Colonic mucosa (tissue), 4 donors: Measurements from ENCODE around the gene DHPS. TPM values are rescaled to one million over a fixed set of nuclear protein-coding genes. Genes with fewer than 3 reads are reported as not detected.
"Not testable (repeated sequence)": the region's sequence is repeated elsewhere in the genome, so short reads cannot be mapped to it uniquely, and the experiment has no call there.

Source experiments
- DNase-seq: peaks from one replicate; pipeline ENCODE4 v3.0.0-alpha.2; 2020
- H3K27ac ChIP-seq: fragments of 200-600 bp; one replicate; pipeline ENCODE4 v1.8.0; 2021
- H3K27me3 ChIP-seq: fragments of 200-600 bp; one replicate; pipeline ENCODE4 v1.8.0; 2021
- H3K36me3 ChIP-seq: fragments of 200-600 bp; one replicate; pipeline ENCODE4 v1.8.0; 2021
- H3K4me1 ChIP-seq: fragments of 200-600 bp; one replicate; pipeline ENCODE4 v1.8.0; 2021; ENCODE audit warnings: mild to moderate bottlenecking
- H3K4me3 ChIP-seq: fragments of 200-600 bp; one replicate; pipeline ENCODE4 v1.8.0; 2021
- H3K9ac ChIP-seq, 2 donors: one replicate each; pipeline ENCODE4 v1.7.0; 2013; ENCODE audit warnings: control low read depth in 2 of 2, low read depth in 2 of 2, low read length in 2 of 2
- H3K9me3 ChIP-seq: fragments of 200-600 bp; one replicate; pipeline ENCODE4 v1.8.0; 2021
- CTCF ChIP-seq: fragments of 200-600 bp; IDR thresholded peaks from one replicate; pipeline ENCODE4 v1.8.0; 2022; ENCODE audit warnings: antibody characterized with exemption, mild to moderate bottlenecking
- intact Hi-C: fragments of 100-400 bp; cut with DNase I; formaldehyde crosslinking; loops from one replicate; pipeline ENCODE4 v1.14.1; 2022
- total RNA-seq, 2 donors: library from RNA; stranded (reverse); fragmentation: NEBNext Ultra II Directional in 1 of 2; extraction: Animal tissue kit (Norgen Biotek cat#: 25700) in 1 of 2; gene quantifications; one replicate each; pipeline ENCODE4 v1.2.1, GENCODE V29; 2021
- donor health status: healthy.
- donor health status: DM: no; HTN: no; CAD: no.
- donor health status: DM: no; HTN: no; CAD: no.

Gene DHPS
- total RNA-seq, 2 donors from 2014 or later, result 66.2 to 87.5 TPM

- peaks cover 29% of the 10 kb centered on the region for H3K36me3 ChIP-seq
- no peaks in the 10 kb centered on the region for H3K27me3 ChIP-seq
- intact Hi-C loops, result no loop called here
- H3K9me3 ChIP-seq, result no peaks in the 10 kb centered on the region
- TF ChIP-seq CTCF, result no peak
- no peak overlapping the region for H3K9ac ChIP-seq
- DNase-seq, result no peak
- no peaks in the 10 kb centered on the region for H3K4me1 ChIP-seq
- no peak overlapping the region for H3K27ac ChIP-seq
- H3K4me3 ChIP-seq, result no peak overlapping the region
Observed at GRCh38 chr19:12703046-12703445, 21.4 kb upstream of the DHPS start.

GRCh38 chr19:12701596-12702282, 20.1 kb upstream of the DHPS start:
- no peaks in the 10 kb centered on the region for H3K9me3 ChIP-seq
- H3K4me1 ChIP-seq, result no peaks in the 10 kb centered on the region
- H3K4me3 ChIP-seq, result no peak overlapping the region
- no peaks in the 10 kb centered on the region for H3K27me3 ChIP-seq
- no peak for DNase-seq
- TF ChIP-seq CTCF, result no peak
- no peak overlapping the region for H3K9ac ChIP-seq
- H3K27ac ChIP-seq, result no peak overlapping the region
- intact Hi-C loops, result no loop called here
- H3K36me3 ChIP-seq, result peaks cover 25% of the 10 kb centered on the region

GRCh38 chr19:12698138-12698537, 16.5 kb upstream of the DHPS start:
- H3K27ac ChIP-seq, result no peak overlapping the region
- no peaks in the 10 kb centered on the region for H3K27me3 ChIP-seq
- no peak for TF ChIP-seq CTCF
- H3K9me3 ChIP-seq, result no peaks in the 10 kb centered on the region
- peaks cover 5% of the 10 kb centered on the region for H3K4me1 ChIP-seq
- DNase-seq, result no peak
- intact Hi-C loops, result no loop called here
- H3K4me3 ChIP-seq, result no peak overlapping the region
- H3K9ac ChIP-seq, result no peak overlapping the region
- peaks cover under 1% of the 10 kb centered on the region for H3K36me3 ChIP-seq

GRCh38 chr19:12697425-12697824, 15.7 kb upstream of the DHPS start:
- H3K27me3 ChIP-seq, H3K9ac ChIP-seq, intact Hi-C loops, H3K36me3 ChIP-seq, H3K4me1 ChIP-seq, DNase-seq, H3K27ac ChIP-seq, H3K9me3 ChIP-seq, H3K4me3 ChIP-seq: not testable (repeated sequence)

GRCh38 chr19:12696366-12697335, 15.0 kb upstream of the DHPS start, which contains the start of gene FBXW9:
TSS of gene FBXW9 (minus strand) at chr19:12696631. CDS start at chr19:12696581, 50 bp downstream.
- H3K27ac ChIP-seq, result peak within 1 kb of the TSS; percentile 58
- H3K4me3 ChIP-seq, result peak within 1 kb of the TSS; percentile 75
- peak within 1 kb of the TSS; percentile 64 to 81 for H3K9ac ChIP-seq
- no peak for TF ChIP-seq CTCF
- H3K9me3 ChIP-seq, result no peaks in the 10 kb centered on the region
- H3K4me1 ChIP-seq, result peaks cover 5% of the 10 kb centered on the region
- H3K27me3 ChIP-seq, result no peaks in the 10 kb centered on the region
- no peaks in the 10 kb centered on the region for H3K36me3 ChIP-seq
- peak; percentile 97 for DNase-seq
- intact Hi-C loops, result no loop called here
